K562 (cell line): ENCODE data around the gene KCNAB2. TPM values are rescaled to one million over a fixed set of nuclear protein-coding genes. Genes with fewer than 3 reads are reported as not detected.

Source experiments
- CHCHD3 ChIP-seq: fragments of 250-450 bp; sonication (Bioruptor Pico); IDR thresholded peaks from 2 replicates; pipeline ENCODE4 v2.1.2; 2022; ENCODE audit warnings: mild to moderate bottlenecking
- CHD1 ChIP-seq: fragments of 200-600 bp; sonication (generic); IDR thresholded peaks from one replicate; pipeline ENCODE4 v1.6.1; 2012; ENCODE audit warnings: mild to moderate bottlenecking, moderate library complexity, low read length, inconsistent platforms
- CHD4 ChIP-seq: fragments of 200-600 bp; sonication (generic); IDR thresholded peaks from 3 replicates; pipeline ENCODE4 v1.6.1; 2012; ENCODE audit warnings: low read depth, mild to moderate bottlenecking, mixed read lengths, low read length, inconsistent platforms; ENCODE audit not compliant: insufficient read depth, insufficient replicate concordance, poor library complexity, severe bottlenecking
- FOXM1 ChIP-seq, 2 experiments: fragments of 450-650 bp in 1 of 2; sonication (generic) in 1 of 2; formaldehyde crosslinking in 1 of 2; IDR thresholded peaks; 2 replicates each; pipeline versions ENCODE4 v1.6.1 to v1.9.0; 2017 to 2022; ENCODE audit warnings: low read depth in 2 of 2, mild to moderate bottlenecking in 2 of 2, missing genetic modification reagents in 1 of 2, moderate library complexity in 1 of 2
- HLTF ChIP-seq: fragments of 450-650 bp; IDR thresholded peaks from 2 replicates; pipeline ENCODE4 v1.6.1; 2016
- SMARCA5 ChIP-seq: fragments of 450-650 bp; IDR thresholded peaks from 2 replicates; pipeline ENCODE4 v1.6.1; 2016
- ZNF589 ChIP-seq: fragments of 200-800 bp; sonication (Bioruptor generic); IDR thresholded peaks from 2 replicates; pipeline ENCODE4 v1.6.1; 2016; ENCODE audit warnings: low read depth, missing genetic modification characterization, missing compliant biosample characterization
- polyA plus RNA-seq, 8 experiments: library from polyadenylated mRNA; depleted of rRNA in 4 of 8; stranded (reverse) in 5 of 8; unstranded in 3 of 8; fragments of >200 nt; fragmentation: Nextera tagmentation in 2 of 8; fragmentation: Illumina TruSeq in 1 of 8; extraction: Ambion mirVana in 2 of 8; extraction: Trizol in 1 of 8; gene quantifications; 2 replicates each; pipeline versions ENCODE4 v1.2.1 to v1.2.3, GENCODE V29; 2011 to 2014; ENCODE audit warnings: inconsistent platforms in 1 of 8, missing spikeins in 1 of 8
- total RNA-seq, 7 experiments: library from RNA; depleted of rRNA in 6 of 7; stranded (reverse); fragments of >200 nt in 6 of 7; fragmentation: Illumina TruSeq in 2 of 7; extraction: Trizol in 2 of 7; gene quantifications; 2 replicates each; pipeline versions ENCODE4 v1.2.1 to v1.2.3, GENCODE V29; 2011 to 2021; ENCODE audit warnings: low replicate concordance in 1 of 7
- TF ChIP-seq, protein P1 (sequence below): sonication (generic); formaldehyde crosslinking; IDR thresholded peaks from 2 replicates; pipeline ENCODE4 v1.8.0; 2022; ENCODE audit warnings: mild to moderate bottlenecking, missing genetic modification reagents, borderline replicate concordance
- TF ChIP-seq, protein P2 (sequence below): sonication (generic); formaldehyde crosslinking; IDR thresholded peaks from 2 replicates; pipeline ENCODE4 v1.8.1; 2023; ENCODE audit warnings: mild to moderate bottlenecking, missing genetic modification reagents
- TF ChIP-seq, protein P3 (sequence below), 3 experiments: IDR thresholded peaks in 2 of 3; conservative IDR thresholded peaks in 1 of 3; 2 replicates each; pipeline ENCODE4 v1.5.1; 2011 to 2012; ENCODE audit warnings: low read length in 3 of 3, mild to moderate bottlenecking in 3 of 3, control low read depth in 2 of 3, improper control_type of control experiment in 1 of 3, inconsistent platforms in 1 of 3, low read depth in 1 of 3, mixed read lengths in 1 of 3, moderate library complexity in 1 of 3; ENCODE audit not compliant: insufficient read depth in 2 of 3
- TF ChIP-seq, protein P4 (sequence below): fragments of 250-450 bp; sonication (Bioruptor Pico); IDR thresholded peaks from 2 replicates; pipeline ENCODE4 v1.5.0; 2020; ENCODE audit warnings: mild to moderate bottlenecking, borderline replicate concordance

The KCNAB2 gene
- total and polyA plus RNA-seq, 9 of the 15 experiments (the other 6 are each of a cell fraction or from before 2014, with no cell fraction given): 1.8 to 15.8 (median 7.1) TPM

DNA sequence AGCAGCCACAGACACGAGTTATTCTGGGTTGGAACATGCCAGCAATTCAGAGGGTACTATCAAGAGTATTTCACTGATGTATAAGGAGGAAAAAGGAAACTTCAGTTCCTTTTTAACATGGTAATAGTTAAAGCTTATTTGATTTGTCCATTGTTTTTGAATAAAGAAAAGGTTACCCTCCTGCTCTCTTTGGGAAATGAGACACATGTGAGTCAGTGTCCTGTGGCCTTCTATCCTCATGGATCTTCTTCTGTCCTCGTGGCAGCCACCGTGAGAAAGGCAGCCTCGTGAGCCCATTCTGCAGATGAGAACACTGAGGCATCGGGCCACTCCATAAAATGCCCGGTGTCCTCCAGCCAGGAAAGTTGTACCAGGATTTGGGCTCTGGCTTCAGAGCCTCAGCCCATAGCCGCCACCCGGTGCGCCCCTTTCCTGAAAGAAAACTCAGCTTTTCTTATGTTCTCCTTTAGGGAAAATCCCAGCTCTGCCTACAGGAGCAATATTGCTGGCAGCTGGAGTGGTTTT lies 24.8 kb downstream of the KCNAB2 start (continued):
- no peak for TF ChIP-seq HLTF
- TF ChIP-seq FOXM1 (IDR thresholded peaks at IDR 0.05; ENCODE audit: low read depth): no peak
- TF ChIP-seq FOXM1 (CRISPR knock-in tag; IDR thresholded peaks at IDR 0.05; ENCODE audit: low read depth): no peak
- no peak for TF ChIP-seq CHD1
- TF ChIP-seq, protein P1, sequence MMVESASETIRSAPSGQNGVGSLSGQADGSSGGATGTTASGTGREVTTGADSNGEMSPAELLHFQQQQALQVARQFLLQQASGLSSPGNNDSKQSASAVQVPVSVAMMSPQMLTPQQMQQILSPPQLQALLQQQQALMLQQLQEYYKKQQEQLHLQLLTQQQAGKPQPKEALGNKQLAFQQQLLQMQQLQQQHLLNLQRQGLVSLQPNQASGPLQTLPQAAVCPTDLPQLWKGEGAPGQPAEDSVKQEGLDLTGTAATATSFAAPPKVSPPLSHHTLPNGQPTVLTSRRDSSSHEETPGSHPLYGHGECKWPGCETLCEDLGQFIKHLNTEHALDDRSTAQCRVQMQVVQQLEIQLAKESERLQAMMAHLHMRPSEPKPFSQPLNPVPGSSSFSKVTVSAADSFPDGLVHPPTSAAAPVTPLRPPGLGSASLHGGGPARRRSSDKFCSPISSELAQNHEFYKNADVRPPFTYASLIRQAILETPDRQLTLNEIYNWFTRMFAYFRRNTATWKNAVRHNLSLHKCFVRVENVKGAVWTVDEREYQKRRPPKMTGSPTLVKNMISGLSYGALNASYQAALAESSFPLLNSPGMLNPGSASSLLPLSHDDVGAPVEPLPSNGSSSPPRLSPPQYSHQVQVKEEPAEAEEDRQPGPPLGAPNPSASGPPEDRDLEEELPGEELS (CRISPR knock-in tag): no peak
- peak; percentile 62 for TF ChIP-seq CHD4
- TF ChIP-seq SMARCA5: 0 out of 2 replicates have a peak, but pooled peaks have one; percentile 30
- TF ChIP-seq CHCHD3 (CRISPR knock-in tag): no peak
- TF ChIP-seq ZNF589: no peak
- TF ChIP-seq, protein P2, sequence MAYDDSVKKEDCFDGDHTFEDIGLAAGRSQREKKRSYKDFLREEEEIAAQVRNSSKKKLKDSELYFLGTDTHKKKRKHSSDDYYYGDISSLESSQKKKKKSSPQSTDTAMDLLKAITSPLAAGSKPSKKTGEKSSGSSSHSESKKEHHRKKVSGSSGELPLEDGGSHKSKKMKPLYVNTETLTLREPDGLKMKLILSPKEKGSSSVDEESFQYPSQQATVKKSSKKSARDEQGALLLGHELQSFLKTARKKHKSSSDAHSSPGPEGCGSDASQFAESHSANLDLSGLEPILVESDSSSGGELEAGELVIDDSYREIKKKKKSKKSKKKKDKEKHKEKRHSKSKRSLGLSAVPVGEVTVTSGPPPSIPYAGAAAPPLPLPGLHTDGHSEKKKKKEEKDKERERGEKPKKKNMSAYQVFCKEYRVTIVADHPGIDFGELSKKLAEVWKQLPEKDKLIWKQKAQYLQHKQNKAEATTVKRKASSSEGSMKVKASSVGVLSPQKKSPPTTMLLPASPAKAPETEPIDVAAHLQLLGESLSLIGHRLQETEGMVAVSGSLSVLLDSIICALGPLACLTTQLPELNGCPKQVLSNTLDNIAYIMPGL: no peak
- TF ChIP-seq, protein P3, sequence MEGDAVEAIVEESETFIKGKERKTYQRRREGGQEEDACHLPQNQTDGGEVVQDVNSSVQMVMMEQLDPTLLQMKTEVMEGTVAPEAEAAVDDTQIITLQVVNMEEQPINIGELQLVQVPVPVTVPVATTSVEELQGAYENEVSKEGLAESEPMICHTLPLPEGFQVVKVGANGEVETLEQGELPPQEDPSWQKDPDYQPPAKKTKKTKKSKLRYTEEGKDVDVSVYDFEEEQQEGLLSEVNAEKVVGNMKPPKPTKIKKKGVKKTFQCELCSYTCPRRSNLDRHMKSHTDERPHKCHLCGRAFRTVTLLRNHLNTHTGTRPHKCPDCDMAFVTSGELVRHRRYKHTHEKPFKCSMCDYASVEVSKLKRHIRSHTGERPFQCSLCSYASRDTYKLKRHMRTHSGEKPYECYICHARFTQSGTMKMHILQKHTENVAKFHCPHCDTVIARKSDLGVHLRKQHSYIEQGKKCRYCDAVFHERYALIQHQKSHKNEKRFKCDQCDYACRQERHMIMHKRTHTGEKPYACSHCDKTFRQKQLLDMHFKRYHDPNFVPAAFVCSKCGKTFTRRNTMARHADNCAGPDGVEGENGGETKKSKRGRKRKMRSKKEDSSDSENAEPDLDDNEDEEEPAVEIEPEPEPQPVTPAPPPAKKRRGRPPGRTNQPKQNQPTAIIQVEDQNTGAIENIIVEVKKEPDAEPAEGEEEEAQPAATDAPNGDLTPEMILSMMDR (IDR thresholded peaks at IDR 0.05 in 2 of 3, conservative IDR thresholded peaks at IDR 0.05 in 1 of 3; ENCODE audit: insufficient read depth in 2 of 3, low read depth in 1 of 3, low read length in 3 of 3): no peak
- TF ChIP-seq, protein P4, sequence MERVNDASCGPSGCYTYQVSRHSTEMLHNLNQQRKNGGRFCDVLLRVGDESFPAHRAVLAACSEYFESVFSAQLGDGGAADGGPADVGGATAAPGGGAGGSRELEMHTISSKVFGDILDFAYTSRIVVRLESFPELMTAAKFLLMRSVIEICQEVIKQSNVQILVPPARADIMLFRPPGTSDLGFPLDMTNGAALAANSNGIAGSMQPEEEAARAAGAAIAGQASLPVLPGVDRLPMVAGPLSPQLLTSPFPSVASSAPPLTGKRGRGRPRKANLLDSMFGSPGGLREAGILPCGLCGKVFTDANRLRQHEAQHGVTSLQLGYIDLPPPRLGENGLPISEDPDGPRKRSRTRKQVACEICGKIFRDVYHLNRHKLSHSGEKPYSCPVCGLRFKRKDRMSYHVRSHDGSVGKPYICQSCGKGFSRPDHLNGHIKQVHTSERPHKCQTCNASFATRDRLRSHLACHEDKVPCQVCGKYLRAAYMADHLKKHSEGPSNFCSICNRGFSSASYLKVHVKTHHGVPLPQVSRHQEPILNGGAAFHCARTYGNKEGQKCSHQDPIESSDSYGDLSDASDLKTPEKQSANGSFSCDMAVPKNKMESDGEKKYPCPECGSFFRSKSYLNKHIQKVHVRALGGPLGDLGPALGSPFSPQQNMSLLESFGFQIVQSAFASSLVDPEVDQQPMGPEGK (CRISPR knock-in tag): no peak
